GM23338 (cell line): ENCODE results near the gene MRPS14. TPM values are rescaled to one million over a fixed set of nuclear protein-coding genes. Genes with fewer than 3 reads are reported as not detected.

ENCODE experiments used
- ATAC-seq: fragments of 200-7000 bp; cut with Tn5 transposase; 3 replicates; pipeline ENCODE4 v1.9.1; 2020
- DNase-seq: peaks from one replicate; pipeline ENCODE4 v3.0.0-alpha.2; 2015; ENCODE audit warnings: low spot score
- H2AFZ ChIP-seq: fragments of 200-600 bp; sonication (generic); 2 replicates; pipeline ENCODE4 v1.8.0; 2016; ENCODE audit warnings: antibody characterized with exemption, mild to moderate bottlenecking, moderate library complexity
- H3F3A ChIP-seq: fragments of 200-600 bp; sonication (generic); replicated peaks from 2 replicates; pipeline ENCODE4 v1.8.0; 2017; ENCODE audit warnings: antibody characterized with exemption, mixed run types, low read depth
- H3K27ac ChIP-seq: fragments of 200-600 bp; sonication (generic); 2 replicates; pipeline ENCODE4 v1.6.1; 2016; ENCODE audit warnings: low read depth
- H3K27me3 ChIP-seq: fragments of 200-600 bp; sonication (generic); 2 replicates; pipeline ENCODE4 v1.8.0; 2016; ENCODE audit warnings: mild to moderate bottlenecking, mixed run types, moderate library complexity; ENCODE audit not compliant: insufficient read depth
- H3K36me3 ChIP-seq: fragments of 200-600 bp; sonication (generic); 2 replicates; pipeline ENCODE4 v1.8.0; 2016; ENCODE audit warnings: mild to moderate bottlenecking; ENCODE audit not compliant: insufficient read depth
- H3K4me1 ChIP-seq: fragments of 200-600 bp; sonication (generic); 2 replicates; pipeline ENCODE4 v1.8.0; 2016; ENCODE audit warnings: mild to moderate bottlenecking, moderate library complexity; ENCODE audit not compliant: insufficient read depth
- H3K4me2 ChIP-seq: fragments of 200-600 bp; sonication (generic); 2 replicates; pipeline ENCODE4 v1.7.1; 2017; ENCODE audit warnings: mixed run types
- H3K4me3 ChIP-seq: fragments of 200-600 bp; sonication (generic); 2 replicates; pipeline ENCODE4 v1.6.1; 2016; ENCODE audit warnings: mixed run types
- H3K79me2 ChIP-seq: fragments of 200-600 bp; sonication (generic); replicated peaks from 2 replicates; pipeline ENCODE4 v1.8.0; 2017; ENCODE audit warnings: mild to moderate bottlenecking; ENCODE audit not compliant: insufficient read depth
- H3K9me2 ChIP-seq: fragments of 200-600 bp; sonication (generic); 2 replicates; pipeline ENCODE4 v1.8.0; 2017; ENCODE audit not compliant: insufficient read depth
- H4K20me1 ChIP-seq: fragments of 200-600 bp; sonication (generic); replicated peaks from 2 replicates; pipeline ENCODE4 v1.8.0; 2017; ENCODE audit warnings: mild to moderate bottlenecking; ENCODE audit not compliant: insufficient read depth
- H3K27ac Mint-ChIP-seq: 2 replicates; pipeline ENCODE4 v1.8.0; 2020; ENCODE audit warnings: inconsistent platforms, mild to moderate bottlenecking, moderate library complexity, mixed read lengths
- H3K27me3 Mint-ChIP-seq: 3 replicates; pipeline ENCODE4 v1.8.0; 2022; ENCODE audit warnings: low read depth, mild to moderate bottlenecking, moderate library complexity, mixed read lengths, inconsistent platforms; ENCODE audit not compliant: insufficient read depth, poor library complexity
- H3K36me3 Mint-ChIP-seq: 3 replicates; pipeline ENCODE4 v1.8.0; 2021; ENCODE audit warnings: low read depth, mild to moderate bottlenecking, inconsistent platforms, moderate library complexity, mixed read lengths
- H3K4me1 Mint-ChIP-seq: 3 replicates; pipeline ENCODE4 v1.8.0; 2020; ENCODE audit warnings: mild to moderate bottlenecking, inconsistent platforms, mixed read lengths
- H3K4me3 Mint-ChIP-seq: 3 replicates; pipeline ENCODE4 v1.8.0; 2021; ENCODE audit warnings: moderate library complexity, mild to moderate bottlenecking, inconsistent platforms, mixed read lengths
- H3K9me3 Mint-ChIP-seq: 3 replicates; pipeline ENCODE4 v1.8.0; 2020; ENCODE audit warnings: moderate library complexity, mild to moderate bottlenecking, inconsistent platforms, mixed read lengths
- CREB1 ChIP-seq: fragments of 250-450 bp; sonication (Bioruptor Pico); IDR thresholded peaks from 2 replicates; pipeline ENCODE4 v1.5.0; 2020; ENCODE audit warnings: low read depth, mild to moderate bottlenecking, moderate library complexity
- EZH2 ChIP-seq: fragments of 200-600 bp; sonication (generic); IDR thresholded peaks from one replicate; pipeline ENCODE4 v1.8.0; 2017; ENCODE audit warnings: antibody characterized with exemption, mild to moderate bottlenecking, low read depth; ENCODE audit not compliant: unreplicated experiment
- EZH2phosphoT487 ChIP-seq: fragments of 200-600 bp; sonication (generic); IDR thresholded peaks from one replicate; pipeline ENCODE4 v1.8.1; 2018; ENCODE audit warnings: antibody characterized with exemption; ENCODE audit not compliant: unreplicated experiment
- JUNB ChIP-seq: IDR thresholded peaks from one replicate; pipeline ENCODE4 v1.6.1; 2016; ENCODE audit warnings: antibody characterized with exemption; ENCODE audit not compliant: unreplicated experiment
- NANOG ChIP-seq: IDR thresholded peaks from 2 replicates; pipeline ENCODE4 v1.6.1; 2016; ENCODE audit warnings: antibody characterized with exemption, borderline replicate concordance
- POLR2AphosphoS5 ChIP-seq: IDR thresholded peaks from 2 replicates; pipeline ENCODE4 v1.6.1; 2016; ENCODE audit warnings: antibody characterized with exemption, low read depth
- STAT1 ChIP-seq: IDR thresholded peaks from one replicate; pipeline ENCODE4 v1.6.1; 2016; ENCODE audit warnings: antibody characterized with exemption; ENCODE audit not compliant: unreplicated experiment
- ZNF114 ChIP-seq: fragments of 250-450 bp; sonication (Bioruptor Pico); IDR thresholded peaks from 2 replicates; pipeline ENCODE4 v1.5.0; 2020; ENCODE audit warnings: mild to moderate bottlenecking, moderate library complexity
- ZNF331 ChIP-seq: fragments of 250-450 bp; sonication (Bioruptor Pico); IDR thresholded peaks from 2 replicates; pipeline ENCODE4 v1.5.0; 2020; ENCODE audit warnings: low read depth, mild to moderate bottlenecking, moderate library complexity
- polyA plus RNA-seq: library from polyadenylated mRNA; unstranded; fragments of >200 nt; fragmentation: Nextera tagmentation; extraction: Ambion mirVana; gene quantifications from 2 replicates; pipeline ENCODE4 v1.2.1, GENCODE V29; 2016
- total RNA-seq: library from RNA; depleted of rRNA; stranded (reverse); fragments of >200 nt; shearing (Covaris generic); gene quantifications from 2 replicates; pipeline ENCODE4 v1.2.3, GENCODE V29; 2014
- TF ChIP-seq, protein P1 (sequence below): fragments of 250-450 bp; sonication (Bioruptor Pico); IDR thresholded peaks from 2 replicates; pipeline ENCODE4 v1.5.0; 2020; ENCODE audit warnings: mild to moderate bottlenecking, moderate library complexity
- TF ChIP-seq, protein P2 (sequence below): IDR thresholded peaks from one replicate; pipeline ENCODE4 v1.6.1; 2018; ENCODE audit warnings: antibody characterized with exemption; ENCODE audit not compliant: unreplicated experiment
- TF ChIP-seq, protein P3 (sequence below): IDR thresholded peaks from 2 replicates; pipeline ENCODE4 v1.6.1; 2016; ENCODE audit warnings: antibody characterized with exemption

Gene MRPS14
- total and polyA plus RNA-seq, 2 experiments from 2014 or later, result 18.5 to 75.7 TPM

DNA sequence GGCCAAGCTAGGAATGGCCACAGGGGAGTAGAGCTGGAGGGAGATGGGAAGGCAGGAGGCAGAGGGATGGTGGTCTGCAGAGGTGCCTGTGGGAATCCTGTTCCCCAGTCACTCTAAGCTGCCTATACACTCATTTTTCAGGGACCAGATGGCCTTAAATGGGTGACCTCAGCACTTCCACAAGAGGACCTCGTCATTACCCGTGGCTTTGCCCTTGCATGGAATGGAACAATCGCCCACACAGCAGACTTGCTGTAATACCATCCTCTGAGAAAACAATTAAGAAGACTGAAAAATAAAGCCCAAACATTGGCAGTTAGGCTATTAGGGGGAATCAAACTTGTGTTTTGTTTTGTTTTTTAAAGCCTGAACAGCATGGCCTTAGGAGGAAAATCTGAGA is 31.5 kb upstream of the MRPS14 start (continued):
- TF ChIP-seq, protein P1, sequence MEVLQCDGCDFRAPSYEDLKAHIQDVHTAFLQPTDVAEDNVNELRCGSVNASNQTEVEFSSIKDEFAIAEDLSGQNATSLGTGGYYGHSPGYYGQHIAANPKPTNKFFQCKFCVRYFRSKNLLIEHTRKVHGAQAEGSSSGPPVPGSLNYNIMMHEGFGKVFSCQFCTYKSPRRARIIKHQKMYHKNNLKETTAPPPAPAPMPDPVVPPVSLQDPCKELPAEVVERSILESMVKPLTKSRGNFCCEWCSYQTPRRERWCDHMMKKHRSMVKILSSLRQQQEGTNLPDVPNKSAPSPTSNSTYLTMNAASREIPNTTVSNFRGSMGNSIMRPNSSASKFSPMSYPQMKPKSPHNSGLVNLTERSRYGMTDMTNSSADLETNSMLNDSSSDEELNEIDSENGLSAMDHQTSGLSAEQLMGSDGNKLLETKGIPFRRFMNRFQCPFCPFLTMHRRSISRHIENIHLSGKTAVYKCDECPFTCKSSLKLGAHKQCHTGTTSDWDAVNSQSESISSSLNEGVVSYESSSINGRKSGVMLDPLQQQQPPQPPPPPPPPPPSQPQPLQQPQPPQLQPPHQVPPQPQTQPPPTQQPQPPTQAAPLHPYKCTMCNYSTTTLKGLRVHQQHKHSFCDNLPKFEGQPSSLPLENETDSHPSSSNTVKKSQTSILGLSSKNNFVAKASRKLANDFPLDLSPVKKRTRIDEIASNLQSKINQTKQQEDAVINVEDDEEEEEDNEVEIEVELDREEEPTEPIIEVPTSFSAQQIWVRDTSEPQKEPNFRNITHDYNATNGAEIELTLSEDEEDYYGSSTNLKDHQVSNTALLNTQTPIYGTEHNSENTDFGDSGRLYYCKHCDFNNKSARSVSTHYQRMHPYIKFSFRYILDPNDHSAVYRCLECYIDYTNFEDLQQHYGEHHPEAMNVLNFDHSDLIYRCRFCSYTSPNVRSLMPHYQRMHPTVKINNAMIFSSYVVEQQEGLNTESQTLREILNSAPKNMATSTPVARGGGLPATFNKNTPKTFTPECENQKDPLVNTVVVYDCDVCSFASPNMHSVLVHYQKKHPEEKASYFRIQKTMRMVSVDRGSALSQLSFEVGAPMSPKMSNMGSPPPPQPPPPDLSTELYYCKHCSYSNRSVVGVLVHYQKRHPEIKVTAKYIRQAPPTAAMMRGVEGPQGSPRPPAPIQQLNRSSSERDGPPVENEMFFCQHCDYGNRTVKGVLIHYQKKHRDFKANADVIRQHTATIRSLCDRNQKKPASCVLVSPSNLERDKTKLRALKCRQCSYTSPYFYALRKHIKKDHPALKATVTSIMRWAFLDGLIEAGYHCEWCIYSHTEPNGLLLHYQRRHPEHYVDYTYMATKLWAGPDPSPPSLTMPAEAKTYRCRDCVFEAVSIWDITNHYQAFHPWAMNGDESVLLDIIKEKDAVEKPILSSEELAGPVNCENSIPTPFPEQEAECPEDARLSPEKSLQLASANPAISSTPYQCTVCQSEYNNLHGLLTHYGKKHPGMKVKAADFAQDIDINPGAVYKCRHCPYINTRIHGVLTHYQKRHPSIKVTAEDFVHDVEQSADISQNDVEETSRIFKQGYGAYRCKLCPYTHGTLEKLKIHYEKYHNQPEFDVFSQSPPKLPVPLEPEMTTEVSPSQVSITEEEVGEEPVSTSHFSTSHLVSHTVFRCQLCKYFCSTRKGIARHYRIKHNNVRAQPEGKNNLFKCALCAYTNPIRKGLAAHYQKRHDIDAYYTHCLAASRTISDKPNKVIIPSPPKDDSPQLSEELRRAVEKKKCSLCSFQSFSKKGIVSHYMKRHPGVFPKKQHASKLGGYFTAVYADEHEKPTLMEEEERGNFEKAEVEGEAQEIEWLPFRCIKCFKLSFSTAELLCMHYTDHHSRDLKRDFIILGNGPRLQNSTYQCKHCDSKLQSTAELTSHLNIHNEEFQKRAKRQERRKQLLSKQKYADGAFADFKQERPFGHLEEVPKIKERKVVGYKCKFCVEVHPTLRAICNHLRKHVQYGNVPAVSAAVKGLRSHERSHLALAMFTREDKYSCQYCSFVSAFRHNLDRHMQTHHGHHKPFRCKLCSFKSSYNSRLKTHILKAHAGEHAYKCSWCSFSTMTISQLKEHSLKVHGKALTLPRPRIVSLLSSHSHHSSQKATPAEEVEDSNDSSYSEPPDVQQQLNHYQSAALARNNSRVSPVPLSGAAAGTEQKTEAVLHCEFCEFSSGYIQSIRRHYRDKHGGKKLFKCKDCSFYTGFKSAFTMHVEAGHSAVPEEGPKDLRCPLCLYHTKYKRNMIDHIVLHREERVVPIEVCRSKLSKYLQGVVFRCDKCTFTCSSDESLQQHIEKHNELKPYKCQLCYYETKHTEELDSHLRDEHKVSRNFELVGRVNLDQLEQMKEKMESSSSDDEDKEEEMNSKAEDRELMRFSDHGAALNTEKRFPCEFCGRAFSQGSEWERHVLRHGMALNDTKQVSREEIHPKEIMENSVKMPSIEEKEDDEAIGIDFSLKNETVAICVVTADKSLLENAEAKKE, result no peak

DNA sequence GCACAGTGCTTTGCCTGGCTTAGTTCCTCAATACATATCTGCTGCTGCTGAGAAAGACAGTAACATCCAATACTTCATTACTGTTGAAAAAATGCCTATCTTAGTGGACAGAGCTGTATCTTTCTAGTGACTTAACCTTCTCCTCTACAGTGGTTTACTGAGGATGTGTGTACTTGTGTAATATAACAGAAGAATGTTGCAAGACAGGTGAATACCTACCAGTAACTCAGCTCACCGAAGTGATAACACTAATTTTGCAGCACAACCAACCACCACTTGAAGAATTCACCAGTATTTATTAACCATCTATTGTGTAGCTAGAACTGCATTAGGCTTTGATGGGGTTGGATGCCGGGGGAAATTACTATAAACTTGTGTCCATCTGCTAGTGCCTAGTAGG is 27.8 kb upstream of the MRPS14 start:
- Mint-ChIP-seq H3K27ac (no peak overlapping the region), H3K36me3 (no peaks in the 10 kb centered on the region), H3K9me3 (no peaks in the 10 kb centered on the region), H3K4me1 (no peaks in the 10 kb centered on the region), H3K27me3 (peaks cover 4% of the 10 kb centered on the region), H3K4me3 (no peak overlapping the region)
- Histone ChIP-seq H2AFZ (no peak overlapping the region), H3K27ac (no peak overlapping the region), H3F3A (no peaks in the 10 kb centered on the region), H3K9me2 (peaks cover 5% of the 10 kb centered on the region; the same call in 1 of the 2 replicates), H3K4me3 (no peak overlapping the region), H3K36me3 (no peaks in the 10 kb centered on the region), H3K4me1 (no peaks in the 10 kb centered on the region), H3K27me3 (no peaks in the 10 kb centered on the region), H3K79me2 (no peaks in the 10 kb centered on the region), H3K4me2 (no peak overlapping the region), H4K20me1 (no peaks in the 10 kb centered on the region)
- ATAC-seq, result no peak
- TF ChIP-seq, protein P2, sequence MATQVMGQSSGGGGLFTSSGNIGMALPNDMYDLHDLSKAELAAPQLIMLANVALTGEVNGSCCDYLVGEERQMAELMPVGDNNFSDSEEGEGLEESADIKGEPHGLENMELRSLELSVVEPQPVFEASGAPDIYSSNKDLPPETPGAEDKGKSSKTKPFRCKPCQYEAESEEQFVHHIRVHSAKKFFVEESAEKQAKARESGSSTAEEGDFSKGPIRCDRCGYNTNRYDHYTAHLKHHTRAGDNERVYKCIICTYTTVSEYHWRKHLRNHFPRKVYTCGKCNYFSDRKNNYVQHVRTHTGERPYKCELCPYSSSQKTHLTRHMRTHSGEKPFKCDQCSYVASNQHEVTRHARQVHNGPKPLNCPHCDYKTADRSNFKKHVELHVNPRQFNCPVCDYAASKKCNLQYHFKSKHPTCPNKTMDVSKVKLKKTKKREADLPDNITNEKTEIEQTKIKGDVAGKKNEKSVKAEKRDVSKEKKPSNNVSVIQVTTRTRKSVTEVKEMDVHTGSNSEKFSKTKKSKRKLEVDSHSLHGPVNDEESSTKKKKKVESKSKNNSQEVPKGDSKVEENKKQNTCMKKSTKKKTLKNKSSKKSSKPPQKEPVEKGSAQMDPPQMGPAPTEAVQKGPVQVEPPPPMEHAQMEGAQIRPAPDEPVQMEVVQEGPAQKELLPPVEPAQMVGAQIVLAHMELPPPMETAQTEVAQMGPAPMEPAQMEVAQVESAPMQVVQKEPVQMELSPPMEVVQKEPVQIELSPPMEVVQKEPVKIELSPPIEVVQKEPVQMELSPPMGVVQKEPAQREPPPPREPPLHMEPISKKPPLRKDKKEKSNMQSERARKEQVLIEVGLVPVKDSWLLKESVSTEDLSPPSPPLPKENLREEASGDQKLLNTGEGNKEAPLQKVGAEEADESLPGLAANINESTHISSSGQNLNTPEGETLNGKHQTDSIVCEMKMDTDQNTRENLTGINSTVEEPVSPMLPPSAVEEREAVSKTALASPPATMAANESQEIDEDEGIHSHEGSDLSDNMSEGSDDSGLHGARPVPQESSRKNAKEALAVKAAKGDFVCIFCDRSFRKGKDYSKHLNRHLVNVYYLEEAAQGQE, result no peak
- TF ChIP-seq ZNF331 (CRISPR knock-in tag), result no peak
- no peak for TF ChIP-seq EZH2phosphoT487
- no peak for TF ChIP-seq NANOG
- TF ChIP-seq POLR2AphosphoS5, result no peak
- no peak for TF ChIP-seq STAT1
- no peak for TF ChIP-seq ZNF114 (CRISPR knock-in tag)
- no peak for TF ChIP-seq JUNB
- TF ChIP-seq, protein P3, sequence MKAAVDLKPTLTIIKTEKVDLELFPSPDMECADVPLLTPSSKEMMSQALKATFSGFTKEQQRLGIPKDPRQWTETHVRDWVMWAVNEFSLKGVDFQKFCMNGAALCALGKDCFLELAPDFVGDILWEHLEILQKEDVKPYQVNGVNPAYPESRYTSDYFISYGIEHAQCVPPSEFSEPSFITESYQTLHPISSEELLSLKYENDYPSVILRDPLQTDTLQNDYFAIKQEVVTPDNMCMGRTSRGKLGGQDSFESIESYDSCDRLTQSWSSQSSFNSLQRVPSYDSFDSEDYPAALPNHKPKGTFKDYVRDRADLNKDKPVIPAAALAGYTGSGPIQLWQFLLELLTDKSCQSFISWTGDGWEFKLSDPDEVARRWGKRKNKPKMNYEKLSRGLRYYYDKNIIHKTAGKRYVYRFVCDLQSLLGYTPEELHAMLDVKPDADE, result no peak
- TF ChIP-seq CREB1, result no peak
- no peak for TF ChIP-seq EZH2
- no peak for DNase-seq
